ENCODE measurements around the gene ST7.

DNA sequence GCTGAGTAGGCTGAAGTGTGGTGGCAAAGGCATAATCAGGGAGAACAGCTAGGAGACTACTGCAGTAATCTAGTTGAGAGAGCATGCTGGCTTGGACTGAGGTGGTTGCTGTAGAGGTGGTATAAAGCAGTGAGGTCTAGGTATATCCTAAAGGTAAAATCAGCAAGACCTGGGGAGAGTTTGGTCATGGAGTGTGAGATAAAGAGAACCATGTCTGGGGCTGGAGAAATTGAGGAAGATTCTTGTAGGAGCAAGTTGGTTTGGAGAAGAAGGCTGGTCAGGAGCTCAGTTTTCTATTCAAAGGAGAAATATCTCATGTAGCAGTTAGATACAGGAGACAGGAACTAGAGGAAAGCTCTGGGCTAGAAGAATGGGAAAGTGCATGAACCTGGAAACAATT is 32.9 kb upstream of the ST7 start:
- TF ChIP-seq FOXM1 (IDR thresholded peaks at IDR 0.05; ENCODE audit: borderline replicate concordance) (no peak), SP1 (IDR thresholded peaks at IDR 0.05) (no peak), ZNF384 (IDR thresholded peaks at IDR 0.05) (no peak), L3MBTL2 (conservative IDR thresholded peaks at IDR 0.05) (no peak), SUZ12 (IDR thresholded peaks at IDR 0.05) (no peak), TARDBP (IDR thresholded peaks at IDR 0.05) (no peak), CTBP1 (IDR thresholded peaks at IDR 0.05; ENCODE audit: borderline replicate concordance) (no peak), NFRKB (IDR thresholded peaks at IDR 0.05) (no peak)
- TF ChIP-seq, protein P1, sequence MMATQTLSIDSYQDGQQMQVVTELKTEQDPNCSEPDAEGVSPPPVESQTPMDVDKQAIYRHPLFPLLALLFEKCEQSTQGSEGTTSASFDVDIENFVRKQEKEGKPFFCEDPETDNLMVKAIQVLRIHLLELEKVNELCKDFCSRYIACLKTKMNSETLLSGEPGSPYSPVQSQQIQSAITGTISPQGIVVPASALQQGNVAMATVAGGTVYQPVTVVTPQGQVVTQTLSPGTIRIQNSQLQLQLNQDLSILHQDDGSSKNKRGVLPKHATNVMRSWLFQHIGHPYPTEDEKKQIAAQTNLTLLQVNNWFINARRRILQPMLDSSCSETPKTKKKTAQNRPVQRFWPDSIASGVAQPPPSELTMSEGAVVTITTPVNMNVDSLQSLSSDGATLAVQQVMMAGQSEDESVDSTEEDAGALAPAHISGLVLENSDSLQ (IDR thresholded peaks at IDR 0.05), result no peak

Data from HEK293T (cell line).